Dendritic cell treated with granulocyte-macrophage colony-stimulating factor and Interleukin-4, amounts not matched to agents 40 ng/mL and 50 ng/mL, for 4 days (primary cell): ENCODE data around the gene CRTC3.

Source experiments
- H3K27ac Mint-ChIP-seq: one replicate; pipeline ENCODE4 v1.8.0; 2022; ENCODE audit warnings: mild to moderate bottlenecking, mixed read lengths
- H3K27me3 Mint-ChIP-seq: one replicate; pipeline ENCODE4 v1.8.0; 2022; ENCODE audit warnings: mild to moderate bottlenecking, mixed read lengths
- H3K36me3 Mint-ChIP-seq: one replicate; pipeline ENCODE4 v1.8.0; 2022; ENCODE audit warnings: low read depth, mixed read lengths
- H3K4me1 Mint-ChIP-seq: one replicate; pipeline ENCODE4 v1.8.0; 2022; ENCODE audit warnings: low read depth, mixed read lengths
- H3K4me3 Mint-ChIP-seq: one replicate; pipeline ENCODE4 v1.8.0; 2022; ENCODE audit warnings: mild to moderate bottlenecking, moderate library complexity, mixed read lengths
- H3K9me3 Mint-ChIP-seq: one replicate; pipeline ENCODE4 v1.8.0; 2022; ENCODE audit warnings: mixed read lengths
- intact Hi-C: fragments of 100-400 bp; cut with micrococcal nuclease; formaldehyde crosslinking; loops from one replicate; pipeline ENCODE4 v1.15.0; 2022

The CRTC3 gene, protein sequence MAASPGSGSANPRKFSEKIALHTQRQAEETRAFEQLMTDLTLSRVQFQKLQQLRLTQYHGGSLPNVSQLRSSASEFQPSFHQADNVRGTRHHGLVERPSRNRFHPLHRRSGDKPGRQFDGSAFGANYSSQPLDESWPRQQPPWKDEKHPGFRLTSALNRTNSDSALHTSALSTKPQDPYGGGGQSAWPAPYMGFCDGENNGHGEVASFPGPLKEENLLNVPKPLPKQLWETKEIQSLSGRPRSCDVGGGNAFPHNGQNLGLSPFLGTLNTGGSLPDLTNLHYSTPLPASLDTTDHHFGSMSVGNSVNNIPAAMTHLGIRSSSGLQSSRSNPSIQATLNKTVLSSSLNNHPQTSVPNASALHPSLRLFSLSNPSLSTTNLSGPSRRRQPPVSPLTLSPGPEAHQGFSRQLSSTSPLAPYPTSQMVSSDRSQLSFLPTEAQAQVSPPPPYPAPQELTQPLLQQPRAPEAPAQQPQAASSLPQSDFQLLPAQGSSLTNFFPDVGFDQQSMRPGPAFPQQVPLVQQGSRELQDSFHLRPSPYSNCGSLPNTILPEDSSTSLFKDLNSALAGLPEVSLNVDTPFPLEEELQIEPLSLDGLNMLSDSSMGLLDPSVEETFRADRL

GRCh38 chr15:90529371-90530249 lies at the start of gene CRTC3:
Gene CRTC3 (plus strand): TSS chr15:90529923. CDS start chr15:90530072, 149 bp downstream.
- intact Hi-C loops: loop anchor here (5.0 kb wide), 1 partner anchor 43 kb away; no protein-coding TSS in a partner anchor
- Mint-ChIP-seq H3K4me1 (peaks cover 43% of the 10 kb centered on the region), H3K27ac (peak within 1 kb of the TSS; percentile 91), H3K36me3 (peaks cover 21% of the 10 kb centered on the region), H3K9me3 (no peaks in the 10 kb centered on the region), H3K27me3 (peaks cover 4% of the 10 kb centered on the region), H3K4me3 (peak within 1 kb of the TSS; percentile 99)

DNA sequence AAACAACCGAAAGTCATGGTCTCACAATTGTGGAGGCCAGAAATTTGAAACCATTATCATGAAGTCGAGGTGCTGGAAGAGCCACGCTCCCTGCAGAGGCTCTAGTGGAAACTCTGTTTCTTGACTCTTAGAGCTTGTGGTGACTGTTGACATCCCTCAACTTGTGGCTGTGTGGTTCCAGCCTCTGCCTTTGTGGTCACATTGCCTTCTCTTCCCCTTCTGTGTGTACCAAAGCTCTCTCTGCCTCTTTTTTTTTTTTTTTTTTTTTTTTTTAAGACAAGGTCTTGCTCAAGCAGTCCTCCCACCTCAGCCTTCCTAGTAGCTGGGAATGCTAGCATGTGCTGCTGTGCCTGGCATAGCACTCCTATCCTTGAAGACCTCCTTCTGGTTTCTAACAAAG lies 48.7 kb upstream of the CRTC3 start:
- Mint-ChIP-seq H3K4me1 (no peaks in the 10 kb centered on the region), H3K36me3 (peaks cover 100% of the 10 kb centered on the region), H3K4me3 (no peak overlapping the region)

DNA sequence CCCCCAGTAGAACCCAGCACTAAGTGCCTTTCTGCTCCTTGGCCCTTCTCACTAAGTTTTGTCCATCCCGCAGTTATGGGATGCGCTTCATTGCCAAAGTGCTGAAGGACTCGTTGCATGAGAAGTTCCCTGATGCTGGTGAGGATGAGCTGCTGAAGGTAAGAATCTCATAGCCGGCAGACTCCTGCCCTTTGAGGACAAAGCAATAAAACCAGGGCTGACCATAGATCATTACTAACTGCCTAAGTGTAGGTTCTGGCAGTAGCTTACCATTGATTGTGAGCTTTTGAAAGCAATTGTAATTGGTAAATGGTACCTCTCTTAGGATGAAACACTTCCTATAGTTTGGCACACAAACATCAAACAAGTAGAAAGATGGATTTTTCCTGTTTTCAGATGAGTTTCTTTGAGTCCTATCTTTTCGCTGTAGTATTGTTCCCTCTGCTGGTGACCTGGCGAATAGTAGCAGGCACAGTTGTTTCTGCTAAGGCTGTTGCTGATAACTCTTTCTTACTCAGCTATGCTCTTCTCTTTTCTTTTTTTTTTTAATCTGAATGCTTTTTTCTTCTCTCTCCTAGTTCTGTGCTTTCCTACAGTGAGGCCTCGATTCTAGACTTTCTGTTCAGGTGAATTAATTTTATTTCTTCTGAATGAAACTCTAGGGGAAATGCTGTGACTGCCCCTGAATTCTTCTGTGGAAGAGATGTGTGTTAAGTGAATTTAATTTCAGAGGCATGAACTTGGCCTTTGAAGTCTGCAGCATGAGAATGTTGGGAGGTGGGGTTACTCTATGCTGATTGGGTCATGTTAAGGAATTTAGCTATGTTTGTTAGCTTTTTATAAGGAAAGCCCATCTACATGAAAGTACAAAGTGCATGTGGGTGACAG lies 47.4 kb upstream of the CRTC3 start:
- intact Hi-C loops: loop anchor here (2.0 kb wide), 1 partner anchor 162 kb away; no protein-coding TSS in a partner anchor
- Mint-ChIP-seq H3K9me3 (no peaks in the 10 kb centered on the region), H3K4me1 (no peaks in the 10 kb centered on the region), H3K4me3 (no peak overlapping the region), H3K36me3 (peaks cover 100% of the 10 kb centered on the region), H3K27ac (no peak overlapping the region), H3K27me3 (no peaks in the 10 kb centered on the region)

More for the DNA sequence above, 48.7 kb upstream of the CRTC3 start:
- no peak overlapping the region for H3K27ac Mint-ChIP-seq
- intact Hi-C loops: no loop called here
- no peaks in the 10 kb centered on the region for H3K9me3 Mint-ChIP-seq
- H3K27me3 Mint-ChIP-seq: no peaks in the 10 kb centered on the region

GRCh38 chr15:90483012-90483307 lies 46.8 kb upstream of the CRTC3 start:
- H3K4me1 Mint-ChIP-seq: no peaks in the 10 kb centered on the region
- H3K9me3 Mint-ChIP-seq: no peaks in the 10 kb centered on the region
- H3K36me3 Mint-ChIP-seq: peaks cover 100% of the 10 kb centered on the region
- H3K27ac Mint-ChIP-seq: no peak overlapping the region
- intact Hi-C loops: loop anchor here (2.0 kb wide), 1 partner anchor 162 kb away; no protein-coding TSS in a partner anchor
- no peaks in the 10 kb centered on the region for H3K27me3 Mint-ChIP-seq
- no peak overlapping the region for H3K4me3 Mint-ChIP-seq

DNA sequence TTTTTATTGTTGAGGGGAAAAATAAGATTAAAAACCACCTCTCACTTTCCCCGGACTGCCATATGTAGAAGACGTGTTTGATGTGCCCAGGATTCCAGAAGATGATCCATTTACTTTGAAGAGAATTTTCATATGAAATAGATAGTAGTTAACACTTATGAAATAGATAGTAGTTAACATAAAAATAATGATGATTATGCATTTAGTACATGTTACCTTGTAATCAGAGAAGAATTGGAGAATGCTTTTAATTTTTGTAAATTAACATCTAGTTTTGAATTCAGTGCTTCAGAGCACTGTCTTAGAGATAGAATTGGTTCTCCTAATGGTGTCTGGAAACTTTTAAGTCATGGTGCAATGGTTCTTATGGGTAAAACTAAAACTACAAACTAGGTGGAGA lies 46.1 kb upstream of the CRTC3 start:
- H3K27ac Mint-ChIP-seq: no peak overlapping the region
- H3K4me3 Mint-ChIP-seq: no peak overlapping the region
- H3K9me3 Mint-ChIP-seq: no peaks in the 10 kb centered on the region

DNA sequence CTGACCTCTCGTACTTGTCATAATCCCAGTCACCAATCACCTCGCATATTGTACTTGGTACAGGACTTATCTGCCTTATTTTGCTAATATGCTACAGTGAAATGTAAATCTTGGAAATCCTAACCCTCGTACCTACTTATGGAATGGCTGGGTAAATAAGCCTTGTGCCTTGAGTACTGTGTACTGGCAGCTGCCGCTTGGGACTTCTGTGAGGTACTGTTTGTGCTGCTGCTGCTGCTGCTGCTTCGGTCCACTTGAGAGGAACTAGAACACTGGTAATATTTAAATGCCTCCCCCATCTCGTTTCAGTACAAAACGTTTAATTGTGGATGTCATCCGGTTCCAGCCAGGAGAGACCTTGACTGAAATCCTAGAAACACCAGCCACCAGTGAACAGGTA lies 42.5 kb upstream of the CRTC3 start:
- intact Hi-C loops: loop anchor here (5.0 kb wide), 1 partner anchor 35 kb away; no protein-coding TSS in a partner anchor
- Mint-ChIP-seq H3K4me1 (no peaks in the 10 kb centered on the region), H3K9me3 (no peaks in the 10 kb centered on the region), H3K27me3 (no peaks in the 10 kb centered on the region), H3K27ac (no peak overlapping the region), H3K4me3 (no peak overlapping the region), H3K36me3 (peaks cover 100% of the 10 kb centered on the region)

More for the DNA sequence above, 46.1 kb upstream of the CRTC3 start:
- H3K4me1 Mint-ChIP-seq: no peaks in the 10 kb centered on the region
- peaks cover 100% of the 10 kb centered on the region for H3K36me3 Mint-ChIP-seq
- H3K27me3 Mint-ChIP-seq: no peaks in the 10 kb centered on the region
- intact Hi-C loops: loop anchor here (2.0 kb wide), 1 partner anchor 163 kb away; no protein-coding TSS in a partner anchor

DNA sequence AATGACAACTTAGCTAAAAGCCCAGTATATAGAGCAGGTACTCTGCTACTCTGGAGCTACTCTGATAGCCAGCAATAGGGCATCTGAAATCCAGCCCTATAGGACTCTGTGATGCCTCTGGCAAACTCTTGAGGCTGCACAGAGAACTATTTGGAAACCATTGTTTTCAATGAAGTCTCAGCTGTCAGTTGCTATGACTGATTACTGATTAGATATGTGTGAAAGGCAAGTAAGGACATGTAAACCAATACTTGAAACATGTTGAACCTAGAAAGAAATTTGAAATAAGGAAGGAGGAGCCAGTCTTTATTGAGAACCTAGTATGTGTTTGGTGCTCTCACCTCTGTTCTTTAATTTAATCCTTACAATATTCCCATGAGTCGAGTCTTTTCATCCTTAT lies 40.2 kb upstream of the CRTC3 start:
- intact Hi-C loops: loop anchor here (5.0 kb wide), 1 partner anchor 37 kb away; no protein-coding TSS in a partner anchor
- peaks cover 100% of the 10 kb centered on the region for H3K36me3 Mint-ChIP-seq
- H3K27ac Mint-ChIP-seq: no peak overlapping the region

DNA sequence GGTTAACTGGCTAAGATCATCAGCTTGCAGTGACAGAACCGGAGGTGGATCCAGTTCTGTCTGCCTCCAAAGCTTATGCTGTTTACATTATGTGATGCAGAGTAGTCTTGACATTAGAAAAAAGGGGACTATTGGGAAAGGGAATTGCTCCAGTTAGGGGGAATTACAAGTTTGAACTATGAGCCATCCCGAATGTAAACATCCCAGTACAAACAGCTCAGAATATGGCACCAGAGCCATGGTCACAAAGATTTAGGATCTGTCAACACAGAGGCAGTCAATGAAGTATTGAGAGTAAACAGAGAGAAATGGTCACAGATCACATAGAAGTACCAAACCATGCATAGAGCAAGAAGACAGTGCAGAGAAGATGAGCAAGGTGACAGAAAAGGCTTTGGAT lies 39.8 kb upstream of the CRTC3 start:
- intact Hi-C loops: loop anchor here (5.0 to 10.0 kb wide), 2 partner anchors 38 to 55 kb away; no protein-coding TSS in a partner anchor
- H3K4me3 Mint-ChIP-seq: no peak overlapping the region
- no peaks in the 10 kb centered on the region for H3K4me1 Mint-ChIP-seq
- no peaks in the 10 kb centered on the region for H3K27me3 Mint-ChIP-seq
- no peaks in the 10 kb centered on the region for H3K9me3 Mint-ChIP-seq
- no peak overlapping the region for H3K27ac Mint-ChIP-seq
- H3K36me3 Mint-ChIP-seq: peaks cover 100% of the 10 kb centered on the region

More for the DNA sequence above, 40.2 kb upstream of the CRTC3 start:
- no peaks in the 10 kb centered on the region for H3K4me1 Mint-ChIP-seq
- H3K4me3 Mint-ChIP-seq: no peak overlapping the region
- no peaks in the 10 kb centered on the region for H3K9me3 Mint-ChIP-seq
- no peaks in the 10 kb centered on the region for H3K27me3 Mint-ChIP-seq

DNA sequence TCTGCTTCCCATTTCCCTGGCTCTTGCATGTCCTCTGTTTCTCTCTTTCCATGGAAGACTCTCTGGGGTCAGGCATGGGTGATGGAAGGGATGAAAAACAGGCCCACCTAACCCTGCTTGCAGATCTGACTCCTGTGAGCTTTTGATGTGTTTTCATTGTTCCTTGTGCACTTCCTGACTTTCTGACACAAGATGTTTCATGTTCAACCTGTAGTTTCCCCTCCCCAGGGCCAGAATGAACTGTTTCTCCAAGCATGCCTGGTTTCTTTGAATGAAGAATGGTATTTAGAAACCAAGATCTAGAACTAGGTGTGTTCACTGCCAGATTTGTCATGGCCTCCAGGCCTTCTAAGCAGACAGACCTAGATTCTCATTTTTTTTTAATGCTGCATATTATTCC lies 36.1 kb upstream of the CRTC3 start:
- peaks cover 18% of the 10 kb centered on the region for H3K4me1 Mint-ChIP-seq
- H3K27me3 Mint-ChIP-seq: no peaks in the 10 kb centered on the region
- peak overlapping the region; percentile 21 for H3K27ac Mint-ChIP-seq
- peaks cover 100% of the 10 kb centered on the region for H3K36me3 Mint-ChIP-seq
- intact Hi-C loops: loop anchor here (10.0 kb wide), 1 partner anchor 51 kb away; no protein-coding TSS in a partner anchor
- no peak overlapping the region for H3K4me3 Mint-ChIP-seq
- no peaks in the 10 kb centered on the region for H3K9me3 Mint-ChIP-seq

GRCh38 chr15:90495067-90495466 lies 34.7 kb upstream of the CRTC3 start:
- no peak overlapping the region for H3K27ac Mint-ChIP-seq
- H3K36me3 Mint-ChIP-seq: peaks cover 100% of the 10 kb centered on the region
- intact Hi-C loops: loop anchor here (5.0 to 10.0 kb wide), 2 partner anchors 50 to 107 kb away; no protein-coding TSS in a partner anchor
- no peaks in the 10 kb centered on the region for H3K9me3 Mint-ChIP-seq
- peaks cover 18% of the 10 kb centered on the region for H3K4me1 Mint-ChIP-seq
- H3K4me3 Mint-ChIP-seq: no peak overlapping the region
- no peaks in the 10 kb centered on the region for H3K27me3 Mint-ChIP-seq

DNA sequence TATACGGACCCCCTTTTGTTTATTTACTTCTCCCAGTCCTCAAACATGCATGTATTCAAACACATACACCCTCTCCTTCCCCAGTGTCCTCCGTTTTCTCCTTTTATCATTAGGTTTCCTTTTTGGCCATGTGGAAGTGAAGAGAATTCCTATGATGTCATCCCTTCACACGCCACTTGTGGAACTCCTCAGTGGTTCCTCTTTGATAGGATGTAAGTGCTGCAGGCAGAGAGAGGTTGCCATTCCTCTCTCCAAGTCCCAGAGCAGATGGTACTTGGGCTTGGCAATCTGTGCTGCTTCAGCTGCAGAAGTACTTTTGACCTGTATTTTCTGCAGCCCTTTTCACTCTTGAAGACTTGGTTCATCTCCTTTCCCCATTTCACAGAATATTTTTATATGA lies 32.9 kb upstream of the CRTC3 start:
- no peak overlapping the region for H3K4me3 Mint-ChIP-seq
- H3K27me3 Mint-ChIP-seq: no peaks in the 10 kb centered on the region
- peaks cover 18% of the 10 kb centered on the region for H3K4me1 Mint-ChIP-seq
- H3K9me3 Mint-ChIP-seq: no peaks in the 10 kb centered on the region
- intact Hi-C loops: loop anchor here (5.0 to 10.0 kb wide), 2 partner anchors 48 to 106 kb away; no protein-coding TSS in a partner anchor
- peak overlapping the region; percentile 0 for H3K27ac Mint-ChIP-seq
- peaks cover 100% of the 10 kb centered on the region for H3K36me3 Mint-ChIP-seq

DNA sequence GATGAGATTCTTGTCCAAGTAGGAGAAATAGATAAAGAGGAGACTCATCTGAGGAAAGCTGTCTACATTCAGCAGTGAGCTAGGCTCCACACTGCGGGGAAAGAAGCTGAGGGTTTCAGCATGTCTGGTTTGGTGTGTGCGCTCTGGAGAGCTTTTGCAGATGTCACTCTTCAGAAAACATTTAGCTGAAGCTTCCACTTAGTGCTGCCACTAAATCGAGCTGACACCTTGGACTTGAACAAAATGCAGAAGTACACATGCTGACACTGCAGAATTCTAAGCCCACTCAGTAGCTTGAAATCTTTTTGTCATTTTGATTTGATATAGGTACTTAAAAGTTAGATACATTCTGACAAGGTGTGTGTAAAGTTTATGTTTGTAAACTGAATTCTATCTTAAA lies 32.3 kb upstream of the CRTC3 start:
- H3K9me3 Mint-ChIP-seq: no peaks in the 10 kb centered on the region
- intact Hi-C loops: loop anchor here (5.0 to 10.0 kb wide), 2 partner anchors 47 to 105 kb away; no protein-coding TSS in a partner anchor
- H3K36me3 Mint-ChIP-seq: peaks cover 100% of the 10 kb centered on the region
- peaks cover 18% of the 10 kb centered on the region for H3K4me1 Mint-ChIP-seq
- no peaks in the 10 kb centered on the region for H3K27me3 Mint-ChIP-seq
- no peak overlapping the region for H3K4me3 Mint-ChIP-seq
- H3K27ac Mint-ChIP-seq: peak overlapping the region; percentile 0
